Esophagus squamous epithelium (tissue), 4 donors: Measurements from ENCODE around the gene DNAJC1.

Experiments used
- POLR2A ChIP-seq, 4 donors: fragments of 450-650 bp; IDR thresholded peaks; one replicate each; pipeline ENCODE4 v1.6.1; 2017; ENCODE audit warnings: antibody characterized with exemption in 4 of 4, mild to moderate bottlenecking in 4 of 4, moderate library complexity in 3 of 4
- TF ChIP-seq, protein P1 (sequence below), 6 experiments: fragments of 450-650 bp in 4 of 6; fragments of 200-600 bp in 2 of 6; sonication (generic) in 2 of 6; IDR thresholded peaks; one replicate each; pipeline ENCODE4 v1.5.1; 2016 to 2019; ENCODE audit warnings: antibody characterized with exemption in 6 of 6, mild to moderate bottlenecking in 4 of 6, moderate library complexity in 4 of 6

DNA sequence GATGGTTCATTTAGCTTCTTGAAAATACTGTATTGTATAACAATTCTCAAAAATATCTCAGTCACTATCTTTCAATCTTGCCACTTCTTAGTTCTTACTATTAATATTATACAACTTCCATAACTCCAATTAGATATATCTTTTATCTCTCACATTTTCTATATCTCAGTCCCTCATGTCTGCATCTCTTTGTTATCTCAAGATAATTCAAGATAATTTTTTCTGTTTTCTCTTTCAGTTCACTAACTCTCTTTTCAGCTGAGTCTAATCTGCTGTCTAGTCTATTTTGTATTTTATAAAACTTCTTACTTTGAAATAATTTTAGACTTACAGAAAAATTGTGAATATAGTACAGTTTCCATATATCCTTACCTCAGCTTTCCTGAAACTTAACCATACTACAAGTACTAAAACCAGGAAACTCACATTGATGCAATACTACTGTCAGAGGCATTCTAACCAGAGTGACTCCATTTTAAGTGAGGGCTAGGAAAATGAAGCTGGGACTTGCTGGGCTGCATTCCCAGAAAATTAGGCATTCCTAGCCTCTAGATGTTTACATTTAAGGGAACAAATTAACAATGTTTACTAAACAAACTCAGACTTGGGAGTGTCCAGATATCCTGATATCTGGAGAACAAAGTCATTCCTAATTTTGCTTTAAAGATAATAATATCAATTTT, 38.4 kb downstream of the DNAJC1 start:
- TF ChIP-seq, protein P1, sequence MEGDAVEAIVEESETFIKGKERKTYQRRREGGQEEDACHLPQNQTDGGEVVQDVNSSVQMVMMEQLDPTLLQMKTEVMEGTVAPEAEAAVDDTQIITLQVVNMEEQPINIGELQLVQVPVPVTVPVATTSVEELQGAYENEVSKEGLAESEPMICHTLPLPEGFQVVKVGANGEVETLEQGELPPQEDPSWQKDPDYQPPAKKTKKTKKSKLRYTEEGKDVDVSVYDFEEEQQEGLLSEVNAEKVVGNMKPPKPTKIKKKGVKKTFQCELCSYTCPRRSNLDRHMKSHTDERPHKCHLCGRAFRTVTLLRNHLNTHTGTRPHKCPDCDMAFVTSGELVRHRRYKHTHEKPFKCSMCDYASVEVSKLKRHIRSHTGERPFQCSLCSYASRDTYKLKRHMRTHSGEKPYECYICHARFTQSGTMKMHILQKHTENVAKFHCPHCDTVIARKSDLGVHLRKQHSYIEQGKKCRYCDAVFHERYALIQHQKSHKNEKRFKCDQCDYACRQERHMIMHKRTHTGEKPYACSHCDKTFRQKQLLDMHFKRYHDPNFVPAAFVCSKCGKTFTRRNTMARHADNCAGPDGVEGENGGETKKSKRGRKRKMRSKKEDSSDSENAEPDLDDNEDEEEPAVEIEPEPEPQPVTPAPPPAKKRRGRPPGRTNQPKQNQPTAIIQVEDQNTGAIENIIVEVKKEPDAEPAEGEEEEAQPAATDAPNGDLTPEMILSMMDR (IDR thresholded peaks at IDR 0.05) = no peak
- TF ChIP-seq POLR2A (IDR thresholded peaks at IDR 0.05) = no peak
